HG03558 (cell line): Measurements from ENCODE around the gene MRPL36.

Experiments
- ATAC-seq: cut with Tn5 transposase; IDR thresholded peaks from one replicate; pipeline ENCODE4 v1.9.1; 2021; ENCODE audit warnings: moderate number of reproducible peaks; ENCODE audit not compliant: unreplicated experiment; ENCODE audit errors: extremely low read depth

The MRPL36 gene

GRCh38 chr5:1756481-1756880 lies 43.2 kb downstream of the MRPL36 start:
- ATAC-seq = no peak

GRCh38 chr5:1755321-1755949 lies 44.2 kb downstream of the MRPL36 start:
- ATAC-seq = no peak

- no peak for ATAC-seq
Observed at GRCh38 chr5:1754531-1755220, 45.0 kb downstream of the MRPL36 start.

GRCh38 chr5:1753490-1753889 lies 46.1 kb downstream of the MRPL36 start:
- ATAC-seq = no peak

GRCh38 chr5:1752881-1753280 lies 46.8 kb downstream of the MRPL36 start:
- ATAC-seq = no peak

GRCh38 chr5:1751864-1752822 lies 47.5 kb downstream of the MRPL36 start:
- no peak for ATAC-seq

GRCh38 chr5:1751026-1751863 lies 48.4 kb downstream of the MRPL36 start:
- ATAC-seq = no peak

GRCh38 chr5:1750469-1750868 lies 49.2 kb downstream of the MRPL36 start:
- no peak for ATAC-seq

- ATAC-seq = no peak
Observed at GRCh38 chr5:1749346-1750124, 50.1 kb downstream of the MRPL36 start.

GRCh38 chr5:1748845-1749244 lies 50.8 kb downstream of the MRPL36 start:
- ATAC-seq = no peak
